Loucy (cell line): ENCODE results near the gene EDC4.
"Not testable (repeated sequence)": the region's sequence is repeated elsewhere in the genome, so short reads cannot be mapped to it uniquely, and the experiment has no call there.

Source experiments
- H2AFZ ChIP-seq: fragments of 200-600 bp; sonication (generic); 2 replicates; pipeline ENCODE4 v1.6.0; 2016; ENCODE audit warnings: antibody characterized with exemption, mild to moderate bottlenecking, low read length, moderate library complexity
- H3F3A ChIP-seq: fragments of 200-600 bp; 2 replicates; pipeline ENCODE4 v1.6.0; 2016; ENCODE audit warnings: antibody characterized with exemption, low read depth, mild to moderate bottlenecking
- H3K27me3 ChIP-seq: fragments of 200-600 bp; sonication (generic); 2 replicates; pipeline ENCODE4 v1.6.1; 2014; ENCODE audit warnings: low read length, mild to moderate bottlenecking; ENCODE audit not compliant: insufficient read depth, poor library complexity, severe bottlenecking
- H3K36me3 ChIP-seq: fragments of 200-600 bp; sonication (generic); 2 replicates; pipeline ENCODE4 v1.6.1; 2016; ENCODE audit warnings: low read length; ENCODE audit not compliant: insufficient read depth
- H3K4me1 ChIP-seq: fragments of 200-600 bp; sonication (generic); 2 replicates; pipeline ENCODE4 v1.5.1; 2014; ENCODE audit warnings: low read length, mild to moderate bottlenecking; ENCODE audit not compliant: insufficient read depth, poor library complexity, severe bottlenecking
- H3K4me2 ChIP-seq: fragments of 200-600 bp; sonication (generic); 2 replicates; pipeline ENCODE4 v1.6.0; 2014; ENCODE audit warnings: antibody characterized with exemption, low read length, low read depth, mild to moderate bottlenecking; ENCODE audit not compliant: poor library complexity, severe bottlenecking
- H3K4me3 ChIP-seq: fragments of 200-600 bp; sonication (generic); 2 replicates; pipeline ENCODE4 v1.5.1; 2014; ENCODE audit warnings: low read length, mild to moderate bottlenecking, mixed read lengths; ENCODE audit not compliant: poor library complexity, severe bottlenecking
- H3K79me2 ChIP-seq: fragments of 200-600 bp; sonication (generic); 2 replicates; pipeline ENCODE4 v1.6.1; 2014; ENCODE audit warnings: low read length; ENCODE audit not compliant: insufficient read depth
- H3K9ac ChIP-seq: fragments of 200-600 bp; sonication (generic); 2 replicates; pipeline ENCODE4 v1.6.0; 2014; ENCODE audit warnings: mild to moderate bottlenecking, low read depth, low read length, moderate library complexity; ENCODE audit not compliant: poor library complexity, severe bottlenecking
- H3K9me2 ChIP-seq: fragments of 200-600 bp; sonication (generic); replicated peaks from 2 replicates; pipeline ENCODE4 v1.6.1; 2016; ENCODE audit warnings: low read depth, low read length, mixed read lengths
- H3K9me3 ChIP-seq: fragments of 200-600 bp; sonication (generic); 2 replicates; pipeline ENCODE4 v1.6.1; 2014; ENCODE audit warnings: mild to moderate bottlenecking, antibody characterized with exemption, low read length, low read depth; ENCODE audit not compliant: insufficient read depth
- H4K20me1 ChIP-seq: fragments of 200-600 bp; sonication (generic); 2 replicates; pipeline ENCODE4 v1.6.0; 2014; ENCODE audit warnings: antibody characterized with exemption, low read length, mild to moderate bottlenecking; ENCODE audit not compliant: insufficient read depth, poor library complexity, severe bottlenecking
- CTCF ChIP-seq: fragments of 200-600 bp; sonication (generic); conservative IDR thresholded peaks from 2 replicates; pipeline ENCODE4 v1.5.1; 2014; ENCODE audit warnings: mild to moderate bottlenecking, antibody characterized with exemption, low read length
- EZH2phosphoT487 ChIP-seq: fragments of 200-600 bp; IDR thresholded peaks from 2 replicates; pipeline ENCODE4 v1.6.1; 2018; ENCODE audit warnings: antibody characterized with exemption, mild to moderate bottlenecking, moderate library complexity, borderline replicate concordance

The EDC4 gene

DNA sequence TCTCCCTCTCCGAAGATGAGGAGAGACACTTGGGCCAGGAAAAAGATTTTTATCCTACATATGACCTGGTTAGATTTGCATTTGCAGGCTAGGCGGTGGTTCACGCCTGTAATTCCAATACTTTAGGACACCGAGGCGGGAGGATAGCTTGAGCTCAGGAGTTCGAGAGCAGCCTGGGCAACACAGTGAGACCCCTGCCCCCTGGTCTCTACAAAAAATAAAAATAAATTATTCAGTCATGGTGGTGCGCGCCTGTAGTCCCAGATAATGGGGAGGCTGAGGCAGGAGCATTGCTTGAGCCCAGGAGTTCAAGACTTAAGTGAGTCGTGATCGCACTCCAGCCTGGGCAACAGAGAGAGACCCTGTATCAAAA, 38.6 kb upstream of the EDC4 start:
- peak overlapping the region; percentile 92 for H3K9ac ChIP-seq
- H3K36me3 ChIP-seq, result peaks cover 9% of the 10 kb centered on the region; the same call in 1 of the 2 replicates
- peaks cover 21% of the 10 kb centered on the region for H3K79me2 ChIP-seq
- H3K9me3 ChIP-seq, result no peaks in the 10 kb centered on the region
- peaks cover 17% of the 10 kb centered on the region for H3K4me1 ChIP-seq
- H4K20me1 ChIP-seq, result no peaks in the 10 kb centered on the region
- no peaks in the 10 kb centered on the region for H3F3A ChIP-seq
- TF ChIP-seq EZH2phosphoT487 (no peak), CTCF (no peak)
- H3K4me2 ChIP-seq, result peak overlapping the region; percentile 100
- H2AFZ ChIP-seq, result peak overlapping the region; percentile 97
- no peaks in the 10 kb centered on the region for H3K9me2 ChIP-seq
- peak overlapping the region; percentile 86 for H3K4me3 ChIP-seq
- H3K27me3 ChIP-seq, result no peaks in the 10 kb centered on the region

DNA sequence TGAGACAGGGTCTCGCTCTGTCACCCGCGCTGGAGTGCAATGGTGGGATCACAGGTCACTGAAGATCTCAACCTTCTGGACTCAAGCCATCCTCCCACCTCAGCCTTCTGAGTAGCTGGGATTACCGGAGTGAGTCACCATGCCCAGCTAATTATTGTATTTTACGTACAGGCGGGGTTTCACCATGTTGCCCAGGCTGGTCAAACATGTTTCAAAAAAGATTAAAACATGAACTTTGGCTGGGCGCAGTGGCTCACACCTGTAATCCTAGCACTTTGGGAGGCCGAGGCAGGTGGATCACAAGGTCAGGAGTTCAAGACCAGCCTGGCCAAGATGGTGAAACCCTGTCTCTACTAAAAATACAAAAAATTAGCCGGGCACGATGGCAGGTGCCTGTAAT, 35.7 kb upstream of the EDC4 start:
- not testable (repeated sequence) for H3K27me3 ChIP-seq, H4K20me1 ChIP-seq, H2AFZ ChIP-seq, H3K36me3 ChIP-seq, H3K9ac ChIP-seq, H3F3A ChIP-seq, H3K9me2 ChIP-seq, H3K4me3 ChIP-seq, H3K9me3 ChIP-seq, H3K4me2 ChIP-seq
- Histone ChIP-seq H3K4me1 (peaks cover 17% of the 10 kb centered on the region), H3K79me2 (peaks cover 14% of the 10 kb centered on the region)

- H3F3A ChIP-seq, result no peaks in the 10 kb centered on the region
Measured at GRCh38 chr16:67837811-67838210, 35.0 kb upstream of the EDC4 start.

More at GRCh38 chr16:67837811-67838210, 35.0 kb upstream of the EDC4 start:
- peaks cover 10% of the 10 kb centered on the region for H3K79me2 ChIP-seq
- H3K9me2 ChIP-seq, result no peaks in the 10 kb centered on the region
- no peak overlapping the region for H3K4me2 ChIP-seq
- no peak overlapping the region for H3K9ac ChIP-seq
- TF ChIP-seq EZH2phosphoT487 (no peak), CTCF (no peak)
- H2AFZ ChIP-seq, result no peak overlapping the region
- H3K27me3 ChIP-seq, result no peaks in the 10 kb centered on the region
- no peak overlapping the region for H3K4me3 ChIP-seq
- H3K4me1 ChIP-seq, result peaks cover 11% of the 10 kb centered on the region
- H4K20me1 ChIP-seq, result no peaks in the 10 kb centered on the region
- no peaks in the 10 kb centered on the region for H3K9me3 ChIP-seq
- no peaks in the 10 kb centered on the region for H3K36me3 ChIP-seq
